Measurements from ENCODE around the gene ZMIZ1.

ZMIZ1 gene

GRCh38 chr10:79207726-79208125, 139.0 kb downstream of the ZMIZ1 start:
- DNase-seq (ENCODE audit: low read depth) = no peak

- DNase-seq (ENCODE audit: low read depth) = no peak
Measured at GRCh38 chr10:79208251-79208983, 139.7 kb downstream of the ZMIZ1 start.

- DNase-seq (ENCODE audit: low read depth) = no peak
Measured at GRCh38 chr10:79209340-79209739, 140.6 kb downstream of the ZMIZ1 start.

- no peak for DNase-seq (ENCODE audit: low read depth)
Measured at GRCh38 chr10:79209831-79210230, 141.1 kb downstream of the ZMIZ1 start.

GRCh38 chr10:79210672-79211071, 141.9 kb downstream of the ZMIZ1 start:
- DNase-seq (ENCODE audit: low read depth) = no peak

- no peak for DNase-seq (ENCODE audit: low read depth)
Measured at GRCh38 chr10:79211616-79212015, 142.8 kb downstream of the ZMIZ1 start.

GRCh38 chr10:79215531-79215930, 146.8 kb downstream of the ZMIZ1 start:
- DNase-seq (ENCODE audit: low read depth) = no peak

GRCh38 chr10:79219322-79219957, 150.7 kb downstream of the ZMIZ1 start:
- no peak for DNase-seq (ENCODE audit: low read depth)

GRCh38 chr10:79220307-79220706, 151.5 kb downstream of the ZMIZ1 start:
- no peak for DNase-seq (ENCODE audit: low read depth)

GRCh38 chr10:79221110-79222051, 152.6 kb downstream of the ZMIZ1 start:
- no peak for DNase-seq (ENCODE audit: low read depth)

GRCh38 chr10:79222186-79222585, 153.4 kb downstream of the ZMIZ1 start:
- no peak for DNase-seq (ENCODE audit: low read depth)

- no peak for DNase-seq (ENCODE audit: low read depth)
Measured at GRCh38 chr10:79223091-79224048, 154.6 kb downstream of the ZMIZ1 start.

- DNase-seq (ENCODE audit: low read depth) = no peak
Measured at GRCh38 chr10:79224263-79224949, 155.6 kb downstream of the ZMIZ1 start.

GRCh38 chr10:79224992-79225391, 156.2 kb downstream of the ZMIZ1 start:
- DNase-seq (ENCODE audit: low read depth) = no peak

GRCh38 chr10:79226391-79227245, 157.9 kb downstream of the ZMIZ1 start:
- DNase-seq (ENCODE audit: low read depth) = no peak

- no peak for DNase-seq (ENCODE audit: low read depth)
Measured at GRCh38 chr10:79229071-79229541, 160.3 kb downstream of the ZMIZ1 start.

GRCh38 chr10:79229830-79230327, 161.1 kb downstream of the ZMIZ1 start:
- DNase-seq (ENCODE audit: low read depth) = no peak

GRCh38 chr10:79230328-79230830, 161.6 kb downstream of the ZMIZ1 start:
- no peak for DNase-seq (ENCODE audit: low read depth)

GRCh38 chr10:79230850-79231249, 162.1 kb downstream of the ZMIZ1 start:
- DNase-seq (ENCODE audit: low read depth) = no peak
